HG02642 (cell line): ENCODE results near the gene VIPR2.

Experiments used
- ATAC-seq: cut with Tn5 transposase; IDR thresholded peaks from one replicate; pipeline ENCODE4 v1.9.1; 2021; ENCODE audit warnings: mild to moderate bottlenecking; ENCODE audit not compliant: unreplicated experiment, poor library complexity

VIPR2 gene

GRCh38 chr7:159051916-159052315 lies 92.8 kb downstream of the VIPR2 start:
- no peak for ATAC-seq

GRCh38 chr7:159050704-159051103 lies 94.0 kb downstream of the VIPR2 start:
- no peak for ATAC-seq

- no peak for ATAC-seq
Measured at GRCh38 chr7:159049266-159050025, 95.2 kb downstream of the VIPR2 start.

GRCh38 chr7:159048656-159049055 lies 96.0 kb downstream of the VIPR2 start:
- no peak for ATAC-seq

GRCh38 chr7:159047536-159047935 lies 97.1 kb downstream of the VIPR2 start:
- ATAC-seq = no peak

GRCh38 chr7:159046300-159046699 lies 98.4 kb downstream of the VIPR2 start:
- no peak for ATAC-seq

- ATAC-seq = no peak
Measured at GRCh38 chr7:159045839-159046238, 98.8 kb downstream of the VIPR2 start.

- no peak for ATAC-seq
Measured at GRCh38 chr7:159042581-159043101, 102.0 kb downstream of the VIPR2 start.

- ATAC-seq = no peak
Measured at GRCh38 chr7:159042103-159042502, 102.6 kb downstream of the VIPR2 start.

GRCh38 chr7:159040912-159041711 lies 103.6 kb downstream of the VIPR2 start:
- ATAC-seq = no peak

GRCh38 chr7:159040146-159040545 lies 104.5 kb downstream of the VIPR2 start:
- no peak for ATAC-seq

- ATAC-seq = no peak
Measured at GRCh38 chr7:159039716-159040115, 105.0 kb downstream of the VIPR2 start.

GRCh38 chr7:159038066-159038465 lies 106.6 kb downstream of the VIPR2 start:
- no peak for ATAC-seq

GRCh38 chr7:159036916-159037605 lies 107.6 kb downstream of the VIPR2 start:
- ATAC-seq = no peak

GRCh38 chr7:159035571-159036073 lies 109.0 kb downstream of the VIPR2 start:
- ATAC-seq = no peak

- no peak for ATAC-seq
Measured at GRCh38 chr7:159034988-159035387, 109.7 kb downstream of the VIPR2 start.

- ATAC-seq = no peak
Measured at GRCh38 chr7:159034394-159034793, 110.3 kb downstream of the VIPR2 start.

- no peak for ATAC-seq
Measured at GRCh38 chr7:159033956-159034355, 110.7 kb downstream of the VIPR2 start.

- ATAC-seq = no peak
Measured at GRCh38 chr7:159033473-159033825, 111.2 kb downstream of the VIPR2 start.

GRCh38 chr7:159032753-159033472 lies 111.8 kb downstream of the VIPR2 start:
- no peak for ATAC-seq
